SJSA1 (cell line): ENCODE data around the gene MMP15. TPM values are rescaled to one million over a fixed set of nuclear protein-coding genes. Genes with fewer than 3 reads are reported as not detected.
"Not testable (repeated sequence)": the region's sequence is repeated elsewhere in the genome, so short reads cannot be mapped to it uniquely, and the experiment has no call there.

Experiments
- DNase-seq, 2 experiments: peaks; one replicate each; pipeline ENCODE4 v3.0.0-alpha.2; 2015 to 2020; ENCODE audit warnings: low spot score in 2 of 2, low read depth in 1 of 2
- H3K27ac ChIP-seq: fragments of 250-450 bp; sonication (Bioruptor Pico); 2 replicates; pipeline ENCODE4 v1.5.1; 2020; ENCODE audit warnings: mild to moderate bottlenecking, moderate library complexity
- H3K27me3 ChIP-seq: fragments of 250-450 bp; sonication (Bioruptor Pico); replicated peaks from 2 replicates; pipeline ENCODE4 v1.5.1; 2020; ENCODE audit warnings: mild to moderate bottlenecking, moderate library complexity
- H3K36me3 ChIP-seq: fragments of 250-450 bp; sonication (Bioruptor Pico); 2 replicates; pipeline ENCODE4 v1.5.1; 2020; ENCODE audit warnings: mild to moderate bottlenecking
- H3K4me1 ChIP-seq: fragments of 250-450 bp; sonication (Bioruptor Pico); replicated peaks from 2 replicates; pipeline ENCODE4 v1.6.1; 2021; ENCODE audit warnings: mild to moderate bottlenecking
- H3K4me3 ChIP-seq: fragments of 250-450 bp; sonication (Bioruptor Pico); 2 replicates; pipeline ENCODE4 v1.5.1; 2020; ENCODE audit warnings: mild to moderate bottlenecking
- H3K9me3 ChIP-seq: fragments of 250-450 bp; sonication (Bioruptor Pico); replicated peaks from 2 replicates; pipeline ENCODE4 v1.5.1; 2020; ENCODE audit warnings: mild to moderate bottlenecking
- total RNA-seq: library from RNA; depleted of rRNA; stranded (reverse); fragments of >200 nt; shearing (Covaris generic); gene quantifications from 2 replicates; pipeline ENCODE4 v1.2.3, GENCODE V29; 2014

Gene MMP15
- total RNA-seq, 1 experiment from 2014 or later, result 1.9 TPM

DNA sequence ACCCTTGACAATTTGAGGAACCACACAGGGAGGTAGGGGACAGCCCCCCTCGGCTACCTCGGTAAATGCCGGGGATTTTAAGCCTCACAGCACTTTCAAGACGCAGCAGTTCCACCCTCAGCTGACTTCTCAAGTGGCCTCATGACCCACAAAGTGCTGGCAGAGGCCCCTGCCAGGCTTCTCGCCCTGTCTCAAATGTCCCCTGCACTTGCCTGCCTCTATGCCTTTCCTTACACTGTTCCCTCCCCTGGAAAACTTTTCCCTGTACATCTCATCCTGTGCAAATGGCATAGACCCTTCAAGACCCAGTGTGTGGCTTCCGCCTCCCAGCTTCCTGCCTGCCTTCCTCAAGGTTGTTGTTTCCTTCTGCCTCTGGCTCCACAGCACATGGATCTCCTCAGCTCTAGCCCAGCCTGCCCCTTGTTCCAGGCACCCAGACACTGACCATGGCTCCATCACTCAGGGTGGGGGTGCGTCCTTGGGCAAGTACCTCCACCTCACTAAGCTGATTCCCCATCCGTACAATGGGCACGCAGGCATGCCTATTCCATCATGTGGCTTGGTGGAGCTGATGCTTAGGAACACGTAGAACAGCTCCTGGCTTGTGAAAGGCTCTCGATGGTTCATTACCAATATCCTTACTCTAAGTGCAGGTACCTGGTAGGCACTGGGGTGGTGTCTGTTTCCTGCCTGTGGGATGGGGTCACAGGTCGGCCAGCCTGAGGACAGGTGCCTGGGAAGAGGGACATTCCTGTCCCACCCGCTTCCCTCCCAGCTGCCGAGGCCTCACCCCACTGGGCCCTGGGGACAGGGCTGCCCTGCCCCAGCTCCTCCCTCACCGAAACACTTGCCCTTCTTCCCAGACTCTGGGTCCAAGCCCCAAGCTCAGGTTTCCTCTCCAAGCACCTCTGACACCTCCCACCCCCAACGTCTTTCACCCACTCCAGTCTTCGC lies 24.0 kb downstream of the MMP15 start:
- Histone ChIP-seq H3K9me3 (no peaks in the 10 kb centered on the region), H3K4me3 (no peak overlapping the region), H3K36me3 (no peaks in the 10 kb centered on the region), H3K27ac (no peak overlapping the region), H3K27me3 (no peaks in the 10 kb centered on the region), H3K4me1 (no peaks in the 10 kb centered on the region)
- no peak for DNase-seq

DNA sequence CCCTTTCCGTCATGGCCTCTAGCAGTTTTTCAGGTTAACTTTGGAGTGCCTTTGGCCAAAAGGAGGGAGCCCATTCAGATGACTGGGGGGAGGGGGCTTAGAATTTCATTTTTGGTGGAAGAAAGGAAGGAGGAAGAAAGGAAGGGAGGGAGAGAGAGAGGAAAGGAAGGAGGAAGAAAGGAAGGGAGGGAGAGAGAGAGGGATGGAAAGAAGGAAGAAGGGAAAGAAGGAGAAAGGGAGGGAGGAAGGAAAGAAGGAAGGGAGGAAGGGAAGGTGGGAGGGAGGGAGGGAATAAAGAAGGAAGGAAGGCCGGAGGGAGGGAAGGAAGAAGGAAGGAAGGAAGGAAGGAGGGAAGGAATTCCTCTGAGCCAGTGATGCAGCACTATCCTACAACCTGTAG lies 25.7 kb downstream of the MMP15 start:
- Histone ChIP-seq H3K27me3 (no peaks in the 10 kb centered on the region), H3K36me3 (no peaks in the 10 kb centered on the region), H3K27ac (no peak overlapping the region), H3K4me3 (no peak overlapping the region), H3K4me1 (no peaks in the 10 kb centered on the region), H3K9me3 (no peaks in the 10 kb centered on the region)
- DNase-seq, result no peak

DNA sequence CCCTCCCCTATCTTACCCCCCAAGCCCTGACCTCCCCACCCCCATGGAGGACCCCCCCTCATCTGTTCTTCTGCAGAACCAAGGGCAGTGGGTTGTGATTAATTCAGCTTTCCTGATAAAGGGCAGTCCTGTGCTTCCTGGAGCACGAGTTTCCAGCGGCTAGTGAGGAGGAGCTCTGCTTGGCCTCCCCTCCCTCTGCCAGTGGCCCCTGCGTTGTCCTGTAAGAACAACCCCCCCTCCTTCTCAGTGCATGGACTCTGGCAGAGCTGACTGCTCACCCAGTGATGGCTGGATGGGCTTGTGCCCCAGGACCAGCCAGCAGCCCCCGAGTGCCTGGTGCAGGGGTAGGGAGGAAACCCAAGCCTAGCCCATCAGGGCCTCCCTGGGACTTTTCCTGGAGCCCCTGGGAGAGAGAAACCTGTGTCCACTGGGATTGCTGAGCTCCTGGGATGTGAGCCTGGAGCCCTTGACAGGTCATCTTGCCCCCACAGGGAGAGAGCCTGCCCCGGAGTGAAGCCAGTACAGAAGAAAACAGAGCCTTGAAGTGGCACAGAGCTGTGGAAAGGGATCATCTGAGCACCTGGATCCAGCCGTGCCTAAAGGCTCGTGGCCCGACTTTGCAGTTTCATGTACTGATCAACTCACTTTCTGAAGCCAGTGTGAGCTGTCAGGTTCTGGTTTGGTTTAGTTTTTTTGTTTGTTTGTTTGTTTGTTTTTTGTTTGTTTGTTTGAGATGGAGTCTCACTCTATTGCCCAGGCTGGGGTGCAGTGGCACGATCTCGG lies 26.5 kb downstream of the MMP15 start:
- H3K4me1 ChIP-seq, result no peaks in the 10 kb centered on the region
- H3K27me3 ChIP-seq, result no peaks in the 10 kb centered on the region
- no peaks in the 10 kb centered on the region for H3K36me3 ChIP-seq
- DNase-seq, result no peak
- H3K4me3 ChIP-seq, result no peak overlapping the region
- no peak overlapping the region for H3K27ac ChIP-seq
- no peaks in the 10 kb centered on the region for H3K9me3 ChIP-seq

DNA sequence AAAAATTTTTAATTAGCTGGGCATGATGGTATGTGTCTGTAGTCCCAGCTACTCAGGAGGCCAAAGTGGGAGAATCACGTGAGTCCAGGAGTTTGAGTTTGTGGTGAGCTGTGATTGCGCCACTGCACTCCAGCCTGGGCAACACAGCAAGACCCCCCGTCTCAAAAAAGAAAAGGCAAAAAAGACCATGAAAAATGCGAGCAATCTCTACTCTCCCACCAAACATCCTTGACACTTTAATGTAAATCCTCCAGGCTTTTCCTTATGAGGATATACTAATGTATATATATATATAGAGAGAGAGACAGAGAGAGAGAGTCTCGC lies 28.1 kb downstream of the MMP15 start:
- no peak overlapping the region for H3K27ac ChIP-seq
- DNase-seq, result no peak

DNA sequence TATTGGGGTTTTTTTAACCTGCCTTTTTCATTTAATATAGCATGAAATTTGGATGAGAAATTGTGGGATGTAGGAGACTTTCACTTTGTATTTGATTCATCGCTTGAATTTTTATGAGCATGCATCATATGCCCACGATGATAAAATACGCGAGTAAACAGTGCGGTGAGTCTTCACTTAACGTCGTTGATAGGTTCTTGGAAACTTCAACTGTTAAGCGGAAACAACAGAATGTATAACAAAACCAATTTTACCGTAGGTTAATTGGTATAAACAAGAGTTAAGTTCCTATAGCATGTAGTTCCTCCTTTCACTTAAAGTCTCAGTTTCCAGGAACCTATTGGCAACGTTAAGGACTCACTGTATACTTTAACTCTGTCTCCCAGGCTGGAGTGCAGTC lies 28.7 kb downstream of the MMP15 start:
- H3K36me3 ChIP-seq, result no peaks in the 10 kb centered on the region
- DNase-seq, result no peak
- H3K4me3 ChIP-seq, result no peak overlapping the region
- H3K4me1 ChIP-seq, result no peaks in the 10 kb centered on the region
- H3K27me3 ChIP-seq, result no peaks in the 10 kb centered on the region; the same call in 1 of the 2 replicates
- no peaks in the 10 kb centered on the region for H3K9me3 ChIP-seq
- no peak overlapping the region for H3K27ac ChIP-seq

More for the DNA sequence above, 28.1 kb downstream of the MMP15 start:
- Histone ChIP-seq H3K4me1 (no peaks in the 10 kb centered on the region), H3K27me3 (no peaks in the 10 kb centered on the region; the same call in 1 of the 2 replicates), H3K9me3 (no peaks in the 10 kb centered on the region), H3K4me3 (no peak overlapping the region), H3K36me3 (no peaks in the 10 kb centered on the region)

DNA sequence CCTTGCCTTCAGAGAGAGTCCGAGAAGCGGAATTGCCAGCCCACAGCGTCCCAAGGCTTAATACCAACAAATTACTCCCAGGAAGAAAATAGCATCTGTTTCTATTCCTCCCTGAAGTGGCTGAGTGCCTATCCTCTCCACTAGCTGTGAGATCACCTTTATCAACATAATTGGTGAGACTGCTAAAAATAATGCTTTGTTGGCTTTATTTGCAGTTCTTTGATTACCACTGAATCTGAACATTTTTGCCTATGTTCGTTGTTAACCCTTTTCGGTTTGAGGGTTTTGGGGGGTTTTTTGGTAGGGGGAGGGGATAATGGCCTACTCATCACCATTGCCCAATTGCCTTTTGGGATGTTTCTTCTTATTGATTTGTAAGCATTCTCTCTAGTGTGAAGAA lies 31.0 kb downstream of the MMP15 start:
- Histone ChIP-seq H3K9me3 (no peaks in the 10 kb centered on the region), H3K36me3 (no peaks in the 10 kb centered on the region), H3K4me1 (no peaks in the 10 kb centered on the region), H3K4me3 (no peak overlapping the region), H3K27ac (no peak overlapping the region), H3K27me3 (no peaks in the 10 kb centered on the region; the same call in 1 of the 2 replicates)
- DNase-seq, result no peak

- Histone ChIP-seq H3K36me3 (no peaks in the 10 kb centered on the region), H3K27me3 (no peaks in the 10 kb centered on the region; the same call in 1 of the 2 replicates), H3K4me1 (no peaks in the 10 kb centered on the region), H3K9me3 (no peaks in the 10 kb centered on the region), H3K4me3 (no peak overlapping the region), H3K27ac (no peak overlapping the region)
- DNase-seq, result no peak
These were observed 31.6 kb downstream of the MMP15 start for GRCh38 chr16:58057121-58057520.

DNA sequence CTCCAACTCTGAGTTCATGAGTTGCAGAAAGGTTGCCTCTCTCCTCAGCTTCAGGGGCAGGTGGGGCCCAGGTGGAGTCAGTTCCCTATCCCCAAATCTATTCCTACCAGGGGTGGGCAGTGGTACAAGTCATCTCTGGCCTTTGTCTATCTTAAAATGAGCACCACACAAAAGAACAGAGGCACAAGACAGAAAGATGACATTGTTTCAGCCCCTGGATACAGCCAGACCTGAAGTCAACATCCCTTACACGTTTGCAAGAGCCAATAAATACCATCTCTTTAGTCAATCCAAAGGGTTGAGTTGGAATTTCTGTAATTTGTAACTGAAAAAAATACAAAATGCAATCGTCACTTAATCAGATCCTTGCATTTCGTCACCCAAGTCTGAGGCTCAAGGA lies 32.2 kb downstream of the MMP15 start:
- H3K27me3 ChIP-seq, result no peaks in the 10 kb centered on the region; the same call in 1 of the 2 replicates
- no peak overlapping the region for H3K4me3 ChIP-seq
- no peak overlapping the region for H3K27ac ChIP-seq
- H3K9me3 ChIP-seq, result no peaks in the 10 kb centered on the region
- H3K4me1 ChIP-seq, result no peaks in the 10 kb centered on the region
- no peak for DNase-seq
- H3K36me3 ChIP-seq, result no peaks in the 10 kb centered on the region

GRCh38 chr16:58062821-58063220 lies 37.3 kb downstream of the MMP15 start:
- DNase-seq, result no peak
- Histone ChIP-seq H3K4me1 (no peaks in the 10 kb centered on the region), H3K27ac (no peak overlapping the region), H3K27me3 (no peaks in the 10 kb centered on the region; the same call in 1 of the 2 replicates), H3K9me3 (no peaks in the 10 kb centered on the region), H3K4me3 (no peak overlapping the region), H3K36me3 (no peaks in the 10 kb centered on the region)

GRCh38 chr16:58063377-58064076 lies 38.0 kb downstream of the MMP15 start:
- no peaks in the 10 kb centered on the region for H3K9me3 ChIP-seq
- H3K4me3 ChIP-seq, result no peak overlapping the region
- H3K36me3 ChIP-seq, result no peaks in the 10 kb centered on the region
- no peak overlapping the region for H3K27ac ChIP-seq
- H3K27me3 ChIP-seq, result no peaks in the 10 kb centered on the region
- H3K4me1 ChIP-seq, result no peaks in the 10 kb centered on the region
- DNase-seq, result no peak

DNA sequence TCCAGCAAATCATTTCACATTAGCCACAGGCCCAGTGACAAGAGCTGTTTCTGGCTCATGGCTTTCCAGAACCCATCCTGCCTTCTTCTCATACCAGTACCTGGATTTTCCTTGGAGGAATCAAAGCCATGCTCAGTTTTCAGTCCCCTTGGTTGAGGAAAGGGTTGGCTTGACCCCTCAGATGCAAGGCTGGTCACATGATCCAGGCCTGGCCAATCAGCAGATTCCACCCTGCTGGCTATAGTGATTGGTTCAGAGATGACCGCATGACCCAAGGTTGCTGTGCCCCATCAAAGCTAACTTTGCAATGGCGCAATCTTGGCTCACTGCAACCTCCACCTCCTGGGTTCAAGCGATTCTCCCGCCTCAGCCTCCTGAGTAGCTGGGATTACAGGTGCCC lies 45.0 kb downstream of the MMP15 start:
- no peak for DNase-seq
- Histone ChIP-seq H3K36me3 (no peaks in the 10 kb centered on the region), H3K27me3 (no peaks in the 10 kb centered on the region)

DNA sequence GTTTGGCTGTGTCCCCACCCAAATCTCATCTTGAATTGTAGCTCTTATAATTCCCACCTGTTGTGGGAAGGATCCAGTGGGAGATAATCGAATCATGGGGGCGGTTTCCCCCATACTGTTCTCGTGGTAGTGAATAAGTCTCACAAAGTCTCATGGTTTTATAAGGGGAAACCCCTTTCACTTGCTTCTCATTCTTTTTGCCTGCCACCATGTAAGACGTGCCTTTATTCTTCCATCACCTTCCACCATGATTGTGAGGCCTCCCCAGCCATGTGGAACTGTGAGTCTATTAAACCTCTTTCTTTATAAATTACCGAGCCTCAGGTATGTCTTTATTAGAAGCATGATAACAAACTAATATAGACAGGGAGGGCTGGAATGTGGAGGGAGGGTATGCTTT lies 46.6 kb downstream of the MMP15 start:
- not testable (repeated sequence) for H3K4me3 ChIP-seq, H3K36me3 ChIP-seq, H3K9me3 ChIP-seq, H3K27me3 ChIP-seq, H3K4me1 ChIP-seq, DNase-seq, H3K27ac ChIP-seq

More for the DNA sequence above, 45.0 kb downstream of the MMP15 start:
- Histone ChIP-seq H3K4me3 (no peak overlapping the region), H3K4me1 (no peaks in the 10 kb centered on the region), H3K9me3 (no peaks in the 10 kb centered on the region), H3K27ac (no peak overlapping the region)

DNA sequence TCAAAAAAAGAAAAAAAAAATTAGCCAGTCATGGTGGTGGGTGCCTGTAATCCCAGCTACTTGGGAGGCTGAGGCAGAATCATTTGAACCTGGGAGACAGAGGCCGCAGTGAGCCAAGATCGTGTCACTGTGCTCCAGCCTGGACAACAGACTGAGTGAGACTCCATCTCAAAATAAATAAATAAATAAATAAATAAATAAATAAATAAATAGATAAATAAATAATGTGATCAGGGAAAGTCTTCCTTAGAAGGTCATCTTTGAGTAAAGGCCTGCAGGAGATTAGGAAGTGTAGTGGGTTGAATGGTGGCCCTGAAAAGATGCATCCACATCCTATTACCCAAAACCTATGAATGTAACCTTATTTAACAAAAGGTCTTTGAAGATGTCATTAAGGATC lies 47.5 kb downstream of the MMP15 start:
- not testable (repeated sequence) for DNase-seq, H3K4me3 ChIP-seq, H3K4me1 ChIP-seq, H3K27me3 ChIP-seq, H3K9me3 ChIP-seq, H3K36me3 ChIP-seq, H3K27ac ChIP-seq

DNA sequence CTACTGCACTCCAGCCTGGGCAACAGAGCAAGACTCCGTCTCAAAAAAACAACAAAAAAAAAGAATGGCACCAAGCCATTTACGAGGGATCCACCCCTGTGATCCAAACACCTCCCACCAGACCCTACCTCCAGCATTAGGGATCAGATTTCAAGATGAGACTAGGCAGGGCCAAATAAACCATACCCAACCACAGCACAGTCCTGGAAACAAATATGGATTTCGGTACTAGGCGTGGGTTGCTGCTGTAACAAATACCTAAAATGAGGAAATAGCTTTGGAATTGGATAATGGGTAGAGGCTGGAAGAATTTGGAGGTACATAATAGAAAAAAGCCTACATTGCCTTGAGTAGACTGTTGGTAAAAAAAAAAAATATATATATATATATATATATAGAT lies 49.1 kb downstream of the MMP15 start:
- H3K27ac ChIP-seq, result no peak overlapping the region
- H3K27me3 ChIP-seq, result no peaks in the 10 kb centered on the region
- H3K36me3 ChIP-seq, result no peaks in the 10 kb centered on the region
- DNase-seq, result no peak
- no peaks in the 10 kb centered on the region for H3K4me1 ChIP-seq
- H3K4me3 ChIP-seq, result no peak overlapping the region
- peaks cover 5% of the 10 kb centered on the region; the same call in 1 of the 2 replicates for H3K9me3 ChIP-seq
